ENCODE data around the gene PGA5.
"Not testable (repeated sequence)": the region's sequence is repeated elsewhere in the genome, so short reads cannot be mapped to it uniquely, and the experiment has no call there.

DNA sequence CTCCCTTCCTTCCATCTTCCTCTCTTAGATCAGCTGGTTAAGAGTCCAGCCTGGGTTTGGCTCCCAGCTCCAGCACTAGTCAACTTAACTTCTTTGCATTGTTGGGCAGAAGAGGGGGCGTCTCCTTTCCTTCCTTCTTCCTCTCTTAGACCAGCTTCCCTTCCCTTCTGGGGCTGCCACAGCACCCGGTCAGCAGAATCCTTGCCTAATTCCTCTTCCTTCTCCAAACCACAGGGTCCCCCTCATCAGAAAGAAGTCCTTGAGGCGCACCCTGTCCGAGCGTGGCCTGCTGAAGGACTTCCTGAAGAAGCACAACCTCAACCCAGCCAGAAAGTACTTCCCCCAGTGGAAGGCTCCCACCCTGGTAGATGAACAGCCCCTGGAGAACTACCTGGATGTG, 37.1 kb upstream of the PGA5 start:
- TF ChIP-seq, protein P1, sequence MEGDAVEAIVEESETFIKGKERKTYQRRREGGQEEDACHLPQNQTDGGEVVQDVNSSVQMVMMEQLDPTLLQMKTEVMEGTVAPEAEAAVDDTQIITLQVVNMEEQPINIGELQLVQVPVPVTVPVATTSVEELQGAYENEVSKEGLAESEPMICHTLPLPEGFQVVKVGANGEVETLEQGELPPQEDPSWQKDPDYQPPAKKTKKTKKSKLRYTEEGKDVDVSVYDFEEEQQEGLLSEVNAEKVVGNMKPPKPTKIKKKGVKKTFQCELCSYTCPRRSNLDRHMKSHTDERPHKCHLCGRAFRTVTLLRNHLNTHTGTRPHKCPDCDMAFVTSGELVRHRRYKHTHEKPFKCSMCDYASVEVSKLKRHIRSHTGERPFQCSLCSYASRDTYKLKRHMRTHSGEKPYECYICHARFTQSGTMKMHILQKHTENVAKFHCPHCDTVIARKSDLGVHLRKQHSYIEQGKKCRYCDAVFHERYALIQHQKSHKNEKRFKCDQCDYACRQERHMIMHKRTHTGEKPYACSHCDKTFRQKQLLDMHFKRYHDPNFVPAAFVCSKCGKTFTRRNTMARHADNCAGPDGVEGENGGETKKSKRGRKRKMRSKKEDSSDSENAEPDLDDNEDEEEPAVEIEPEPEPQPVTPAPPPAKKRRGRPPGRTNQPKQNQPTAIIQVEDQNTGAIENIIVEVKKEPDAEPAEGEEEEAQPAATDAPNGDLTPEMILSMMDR (IDR thresholded peaks at IDR 0.05 in 8 of 11, conservative IDR thresholded peaks at IDR 0.05 in 3 of 11) = not testable (repeated sequence)
- not testable (repeated sequence) for TF ChIP-seq POLR2A (IDR thresholded peaks at IDR 0.05)

Measured in spleen (tissue), 7 donors.